Ishikawa (cell line): ENCODE data around the gene SEPTIN10.

Experiments used
- CEBPB ChIP-seq: IDR thresholded peaks from 2 replicates; pipeline ENCODE4 v1.6.1; 2012
- EP300 ChIP-seq: IDR thresholded peaks from 2 replicates; pipeline ENCODE4 v1.6.1; 2012; ENCODE audit warnings: borderline replicate concordance
- TCF12 ChIP-seq: IDR thresholded peaks from 2 replicates; pipeline ENCODE4 v1.6.1; 2012; ENCODE audit warnings: low read depth

- TF ChIP-seq EP300: no peak
- TF ChIP-seq CEBPB: no peak
- TF ChIP-seq TCF12: no peak
These were observed 16.1 kb upstream of the SEPTIN10 start for GRCh38 chr2:109629867-109630266.
